ENCODE results near the gene ASMTL. TPM values are rescaled to one million over a fixed set of nuclear protein-coding genes. Genes with fewer than 3 reads are reported as not detected.
"Not testable (repeated sequence)": the region's sequence is repeated elsewhere in the genome, so short reads cannot be mapped to it uniquely, and the experiment has no call there.

Gene ASMTL
- total RNA-seq, 1 experiment from 2014 or later: 18.4 TPM

DNA sequence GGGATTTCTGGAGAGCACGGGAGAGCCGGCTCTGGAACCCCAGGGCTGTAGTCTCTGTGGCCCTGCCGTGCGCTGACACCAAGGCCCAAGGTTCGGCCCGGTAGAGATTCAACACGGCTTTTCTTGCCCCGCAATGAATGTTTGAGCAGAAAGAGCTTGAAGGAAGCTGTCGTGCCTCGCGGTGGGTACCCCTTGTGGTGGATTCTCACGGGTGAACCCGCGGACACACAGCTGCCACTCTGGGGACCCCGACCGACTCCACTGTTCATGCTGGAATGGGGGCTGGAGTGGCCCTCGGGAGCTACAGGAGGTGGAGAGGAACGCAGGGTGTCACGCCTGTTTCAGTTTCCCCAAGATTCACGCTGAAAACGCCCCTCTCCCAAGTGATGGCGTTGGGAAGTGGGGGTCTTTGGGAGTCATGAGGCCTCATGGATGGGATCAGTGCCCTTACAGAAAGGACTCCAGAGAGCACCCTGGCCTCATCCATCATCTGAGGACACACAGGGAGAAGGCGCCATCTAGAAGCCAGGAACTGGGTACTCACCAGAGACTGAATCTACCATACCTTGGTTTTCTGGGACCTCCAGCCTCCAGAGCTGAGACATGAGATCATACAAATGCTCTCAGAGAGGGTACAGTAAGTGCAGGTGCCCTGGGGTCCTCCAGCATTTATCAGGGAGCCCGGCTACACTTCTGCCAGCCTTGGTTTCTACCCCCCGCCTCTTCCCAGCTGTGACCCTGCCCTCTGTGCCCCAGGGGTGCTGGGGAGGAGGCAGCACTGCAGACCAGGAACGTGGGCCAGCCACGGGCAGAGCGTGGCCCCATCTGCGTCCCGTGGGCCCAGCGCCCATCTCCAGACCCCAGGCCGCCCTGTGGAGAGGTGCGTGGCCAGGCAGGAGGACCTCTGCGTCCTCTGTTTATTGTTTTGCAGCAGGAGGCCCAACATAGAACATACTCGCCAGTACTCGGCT, 67.2 kb downstream of the ASMTL start:
- Histone ChIP-seq H3K9ac (ENCODE audit: low read length) (no peak overlapping the region), H4K20me1 (ENCODE audit: insufficient read depth, low read depth, low read length) (peaks cover 40% of the 10 kb centered on the region), H3K4me2 (ENCODE audit: low read depth, low read length, poor library complexity, severe bottlenecking) (no peak overlapping the region), H3K79me2 (ENCODE audit: low read length) (peaks cover 29% of the 10 kb centered on the region), H3K27me3 (ENCODE audit: low read length) (no peaks in the 10 kb centered on the region), H2AFZ (ENCODE audit: low read length) (no peak overlapping the region), H3K4me1 (ENCODE audit: low read length) (peaks cover 6% of the 10 kb centered on the region), H3K9me3 (ENCODE audit: low read length) (no peaks in the 10 kb centered on the region), H3K9me2 (replicated peaks; ENCODE audit: insufficient read depth, low read length) (no peaks in the 10 kb centered on the region), H3K4me3 (ENCODE audit: low read length) (no peak overlapping the region), H3K27ac (ENCODE audit: low read length) (no peak overlapping the region), H3K36me3 (ENCODE audit: insufficient read depth, low read length) (peaks cover 59% of the 10 kb centered on the region)
- no peak for DNase-seq

- H3K4me1 ChIP-seq (ENCODE audit: low read length): no peaks in the 10 kb centered on the region
- DNase-seq: peak; percentile 53
- peaks cover 32% of the 10 kb centered on the region for H4K20me1 ChIP-seq (ENCODE audit: insufficient read depth, low read depth, low read length)
- H3K36me3 ChIP-seq (ENCODE audit: insufficient read depth, low read length): peaks cover 51% of the 10 kb centered on the region
- no peak overlapping the region for H3K27ac ChIP-seq (ENCODE audit: low read length)
- no peak overlapping the region for H2AFZ ChIP-seq (ENCODE audit: low read length)
- H3K27me3 ChIP-seq (ENCODE audit: low read length): no peaks in the 10 kb centered on the region
- no peaks in the 10 kb centered on the region for H3K9me3 ChIP-seq (ENCODE audit: low read length)
- no peak overlapping the region for H3K4me2 ChIP-seq (ENCODE audit: low read depth, low read length, poor library complexity, severe bottlenecking)
- no peak overlapping the region for H3K4me3 ChIP-seq (ENCODE audit: low read length)
- no peaks in the 10 kb centered on the region for H3K9me2 ChIP-seq (replicated peaks; ENCODE audit: insufficient read depth, low read length)
- H3K9ac ChIP-seq (ENCODE audit: low read length): no peak overlapping the region
- H3K79me2 ChIP-seq (ENCODE audit: low read length): peaks cover 21% of the 10 kb centered on the region
These were observed 68.0 kb downstream of the ASMTL start for GRCh38 chrX:1384658-1385252.

- no peak overlapping the region for H3K4me3 ChIP-seq (ENCODE audit: low read length)
- no peak overlapping the region for H3K27ac ChIP-seq (ENCODE audit: low read length)
- 0 out of 2 replicates have a peak, but pooled peaks cover 4% of the 10 kb centered on the region for H4K20me1 ChIP-seq (ENCODE audit: insufficient read depth, low read depth, low read length)
- DNase-seq: peak; percentile 81
- no peaks in the 10 kb centered on the region for H3K79me2 ChIP-seq (ENCODE audit: low read length)
- peaks cover 15% of the 10 kb centered on the region for H3K36me3 ChIP-seq (ENCODE audit: insufficient read depth, low read length)
- H3K4me2 ChIP-seq (ENCODE audit: low read depth, low read length, poor library complexity, severe bottlenecking): no peak overlapping the region
- H2AFZ ChIP-seq (ENCODE audit: low read length): no peak overlapping the region
- no peaks in the 10 kb centered on the region for H3K27me3 ChIP-seq (ENCODE audit: low read length)
- no peaks in the 10 kb centered on the region for H3K9me2 ChIP-seq (replicated peaks; ENCODE audit: insufficient read depth, low read length)
- H3K9me3 ChIP-seq (ENCODE audit: low read length): no peaks in the 10 kb centered on the region
- no peaks in the 10 kb centered on the region for H3K4me1 ChIP-seq (ENCODE audit: low read length)
- H3K9ac ChIP-seq (ENCODE audit: low read length): no peak overlapping the region
These were observed 72.0 kb downstream of the ASMTL start for GRCh38 chrX:1380672-1381233.

GRCh38 chrX:1378306-1378759, 74.4 kb downstream of the ASMTL start:
- no peaks in the 10 kb centered on the region for H3K36me3 ChIP-seq (ENCODE audit: insufficient read depth, low read length)
- DNase-seq: peak; percentile 40
- H3K27me3 ChIP-seq (ENCODE audit: low read length): no peaks in the 10 kb centered on the region
- H3K9ac ChIP-seq (ENCODE audit: low read length): no peak overlapping the region
- H2AFZ ChIP-seq (ENCODE audit: low read length): no peak overlapping the region
- H3K9me3 ChIP-seq (ENCODE audit: low read length): no peaks in the 10 kb centered on the region
- H3K4me1 ChIP-seq (ENCODE audit: low read length): no peaks in the 10 kb centered on the region
- H3K27ac ChIP-seq (ENCODE audit: low read length): no peak overlapping the region
- H4K20me1 ChIP-seq (ENCODE audit: insufficient read depth, low read depth, low read length): no peaks in the 10 kb centered on the region
- H3K4me3 ChIP-seq (ENCODE audit: low read length): no peak overlapping the region
- no peaks in the 10 kb centered on the region for H3K9me2 ChIP-seq (replicated peaks; ENCODE audit: insufficient read depth, low read length)
- H3K79me2 ChIP-seq (ENCODE audit: low read length): no peaks in the 10 kb centered on the region
- H3K4me2 ChIP-seq (ENCODE audit: low read depth, low read length, poor library complexity, severe bottlenecking): no peak overlapping the region

DNA sequence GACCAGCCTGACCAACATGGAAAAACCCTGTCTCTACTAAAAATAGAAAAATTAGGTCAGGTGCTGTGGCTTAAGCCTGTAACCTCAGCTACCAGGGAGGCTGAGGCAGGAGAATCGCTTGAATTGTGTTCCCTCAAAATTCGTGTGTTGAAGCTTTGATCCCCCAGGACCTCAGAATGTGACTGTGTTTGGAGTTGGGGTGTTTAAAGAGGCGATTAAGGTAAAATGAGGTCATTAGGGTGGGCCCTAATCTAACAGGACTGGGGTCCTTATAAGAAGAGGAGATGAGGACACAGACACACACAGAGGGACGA, 84.4 kb downstream of the ASMTL start:
- H4K20me1 ChIP-seq (ENCODE audit: insufficient read depth, low read depth, low read length): no peaks in the 10 kb centered on the region
- no peak overlapping the region for H3K4me2 ChIP-seq (ENCODE audit: low read depth, low read length, poor library complexity, severe bottlenecking)
- H3K4me3 ChIP-seq (ENCODE audit: low read length): no peak overlapping the region
- no peaks in the 10 kb centered on the region for H3K9me3 ChIP-seq (ENCODE audit: low read length)
- H3K79me2 ChIP-seq (ENCODE audit: low read length): no peaks in the 10 kb centered on the region
- no peak for DNase-seq
- no peaks in the 10 kb centered on the region for H3K9me2 ChIP-seq (replicated peaks; ENCODE audit: insufficient read depth, low read length)
- H3K27ac ChIP-seq (ENCODE audit: low read length): no peak overlapping the region
- H3K36me3 ChIP-seq (ENCODE audit: insufficient read depth, low read length): no peaks in the 10 kb centered on the region
- no peak overlapping the region for H3K9ac ChIP-seq (ENCODE audit: low read length)
- no peaks in the 10 kb centered on the region for H3K4me1 ChIP-seq (ENCODE audit: low read length)
- H2AFZ ChIP-seq (ENCODE audit: low read length): no peak overlapping the region
- no peaks in the 10 kb centered on the region for H3K27me3 ChIP-seq (ENCODE audit: low read length)

- not testable (repeated sequence) for H3K27me3 ChIP-seq (ENCODE audit: low read length); H3K4me2 ChIP-seq (ENCODE audit: low read depth, low read length, poor library complexity, severe bottlenecking); H3K9ac ChIP-seq (ENCODE audit: low read length); H3K36me3 ChIP-seq (ENCODE audit: insufficient read depth, low read length); H3K4me3 ChIP-seq (ENCODE audit: low read length); H2AFZ ChIP-seq (ENCODE audit: low read length); H4K20me1 ChIP-seq (ENCODE audit: insufficient read depth, low read depth, low read length); H3K9me3 ChIP-seq (ENCODE audit: low read length); H3K27ac ChIP-seq (ENCODE audit: low read length); H3K79me2 ChIP-seq (ENCODE audit: low read length); DNase-seq; H3K9me2 ChIP-seq (replicated peaks; ENCODE audit: insufficient read depth, low read length); H3K4me1 ChIP-seq (ENCODE audit: low read length)
These were observed 86.3 kb downstream of the ASMTL start for GRCh38 chrX:1366363-1366762.

DNA sequence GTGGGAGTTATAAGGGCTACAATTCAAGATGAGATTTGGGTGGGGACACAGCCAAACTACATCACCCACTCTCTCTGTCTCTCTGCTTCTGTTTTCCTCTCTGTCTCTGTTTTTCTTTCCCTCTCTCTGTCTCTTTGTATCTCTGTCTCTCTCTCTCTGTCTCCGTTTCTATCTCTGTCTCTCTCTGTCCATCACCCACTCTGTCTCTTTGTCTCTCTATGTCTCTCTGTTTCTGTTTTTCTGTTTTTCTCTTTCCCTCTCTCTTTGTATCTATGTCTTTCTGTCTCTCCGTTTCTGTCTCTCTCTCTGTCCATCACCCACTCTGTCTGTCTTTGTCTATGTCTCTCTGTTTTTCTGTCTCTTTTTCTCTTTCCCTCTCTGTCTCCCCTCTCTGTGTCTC, 90.8 kb downstream of the ASMTL start:
- DNase-seq: no peak
- no peaks in the 10 kb centered on the region for H3K79me2 ChIP-seq (ENCODE audit: low read length)
- H3K9ac ChIP-seq (ENCODE audit: low read length): no peak overlapping the region
- no peaks in the 10 kb centered on the region for H4K20me1 ChIP-seq (ENCODE audit: insufficient read depth, low read depth, low read length)
- no peaks in the 10 kb centered on the region for H3K4me1 ChIP-seq (ENCODE audit: low read length)
- no peak overlapping the region for H2AFZ ChIP-seq (ENCODE audit: low read length)
- no peak overlapping the region for H3K4me3 ChIP-seq (ENCODE audit: low read length)
- no peaks in the 10 kb centered on the region for H3K9me2 ChIP-seq (replicated peaks; ENCODE audit: insufficient read depth, low read length)
- no peak overlapping the region for H3K27ac ChIP-seq (ENCODE audit: low read length)
- H3K9me3 ChIP-seq (ENCODE audit: low read length): no peaks in the 10 kb centered on the region
- H3K36me3 ChIP-seq (ENCODE audit: insufficient read depth, low read length): peaks cover 15% of the 10 kb centered on the region
- H3K4me2 ChIP-seq (ENCODE audit: low read depth, low read length, poor library complexity, severe bottlenecking): no peak overlapping the region
- H3K27me3 ChIP-seq (ENCODE audit: low read length): no peaks in the 10 kb centered on the region

DNA sequence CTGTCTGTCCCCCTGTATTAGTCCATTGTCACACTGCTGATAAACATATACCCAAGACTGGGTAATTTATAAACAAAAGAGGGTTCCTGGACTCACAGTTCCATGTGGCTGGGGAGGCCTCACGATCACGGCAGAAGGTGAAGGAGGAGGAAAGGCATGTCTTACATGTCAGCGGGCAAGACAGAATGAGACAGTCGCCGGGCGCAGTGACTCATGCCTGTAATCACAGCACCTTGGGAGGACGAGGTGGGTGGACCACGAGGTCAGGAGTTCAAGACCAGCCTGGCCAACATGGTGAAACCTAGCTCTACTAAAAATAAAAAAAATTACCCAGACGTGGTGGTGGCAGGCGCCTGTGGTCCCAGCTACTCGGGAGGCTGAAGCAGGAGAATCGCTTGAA, 91.4 kb downstream of the ASMTL start:
- no peaks in the 10 kb centered on the region for H3K9me3 ChIP-seq (ENCODE audit: low read length)

More for the DNA sequence above, 91.4 kb downstream of the ASMTL start:
- no peak for DNase-seq
- H3K4me2 ChIP-seq (ENCODE audit: low read depth, low read length, poor library complexity, severe bottlenecking): no peak overlapping the region
- H3K27ac ChIP-seq (ENCODE audit: low read length): no peak overlapping the region
- H3K9me2 ChIP-seq (replicated peaks; ENCODE audit: insufficient read depth, low read length): no peaks in the 10 kb centered on the region
- H4K20me1 ChIP-seq (ENCODE audit: insufficient read depth, low read depth, low read length): no peaks in the 10 kb centered on the region
- no peaks in the 10 kb centered on the region for H3K27me3 ChIP-seq (ENCODE audit: low read length)
- H3K4me3 ChIP-seq (ENCODE audit: low read length): no peak overlapping the region
- H3K4me1 ChIP-seq (ENCODE audit: low read length): no peaks in the 10 kb centered on the region
- peaks cover 15% of the 10 kb centered on the region for H3K36me3 ChIP-seq (ENCODE audit: insufficient read depth, low read length)
- H2AFZ ChIP-seq (ENCODE audit: low read length): no peak overlapping the region
- H3K9ac ChIP-seq (ENCODE audit: low read length): no peak overlapping the region
- no peaks in the 10 kb centered on the region for H3K79me2 ChIP-seq (ENCODE audit: low read length)
